HG03064 (cell line): ENCODE results near the gene PPIB.
"Not testable (repeated sequence)": the region's sequence is repeated elsewhere in the genome, so short reads cannot be mapped to it uniquely, and the experiment has no call there.

Experiments
- ATAC-seq: cut with Tn5 transposase; IDR thresholded peaks from one replicate; pipeline ENCODE4 v1.9.1; 2021; ENCODE audit warnings: low read depth; ENCODE audit not compliant: unreplicated experiment

PPIB gene

DNA sequence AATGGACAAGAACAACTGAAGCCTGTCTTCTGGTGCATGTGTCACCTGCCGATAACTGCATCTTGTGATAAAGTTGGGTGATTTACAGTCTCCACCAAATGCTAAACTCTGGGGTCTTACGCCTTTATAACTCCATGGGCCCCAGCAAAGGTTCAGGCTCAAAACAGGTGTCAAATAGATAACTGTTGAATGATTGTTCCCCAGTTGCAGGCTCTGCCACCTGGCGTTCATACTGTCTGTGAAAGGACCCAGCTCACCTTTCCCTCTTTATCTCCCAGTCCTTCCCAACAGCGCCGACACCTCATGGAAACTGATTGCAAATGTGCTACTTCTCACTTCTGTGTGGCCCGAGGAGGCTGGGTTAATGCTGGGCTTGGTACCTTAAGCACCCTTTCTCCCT is 19.5 kb downstream of the PPIB start:
- ATAC-seq = no peak

GRCh38 chr15:64141798-64142512 is 20.9 kb downstream of the PPIB start:
- no peak for ATAC-seq

- no peak for ATAC-seq
These were observed 24.4 kb downstream of the PPIB start for GRCh38 chr15:64138331-64138941.

GRCh38 chr15:64137226-64137833 is 25.5 kb downstream of the PPIB start:
- no peak for ATAC-seq

- no peak for ATAC-seq
These were observed 26.5 kb downstream of the PPIB start for GRCh38 chr15:64136347-64136746.

GRCh38 chr15:64134345-64134829 is 28.4 kb downstream of the PPIB start:
- ATAC-seq = no peak

DNA sequence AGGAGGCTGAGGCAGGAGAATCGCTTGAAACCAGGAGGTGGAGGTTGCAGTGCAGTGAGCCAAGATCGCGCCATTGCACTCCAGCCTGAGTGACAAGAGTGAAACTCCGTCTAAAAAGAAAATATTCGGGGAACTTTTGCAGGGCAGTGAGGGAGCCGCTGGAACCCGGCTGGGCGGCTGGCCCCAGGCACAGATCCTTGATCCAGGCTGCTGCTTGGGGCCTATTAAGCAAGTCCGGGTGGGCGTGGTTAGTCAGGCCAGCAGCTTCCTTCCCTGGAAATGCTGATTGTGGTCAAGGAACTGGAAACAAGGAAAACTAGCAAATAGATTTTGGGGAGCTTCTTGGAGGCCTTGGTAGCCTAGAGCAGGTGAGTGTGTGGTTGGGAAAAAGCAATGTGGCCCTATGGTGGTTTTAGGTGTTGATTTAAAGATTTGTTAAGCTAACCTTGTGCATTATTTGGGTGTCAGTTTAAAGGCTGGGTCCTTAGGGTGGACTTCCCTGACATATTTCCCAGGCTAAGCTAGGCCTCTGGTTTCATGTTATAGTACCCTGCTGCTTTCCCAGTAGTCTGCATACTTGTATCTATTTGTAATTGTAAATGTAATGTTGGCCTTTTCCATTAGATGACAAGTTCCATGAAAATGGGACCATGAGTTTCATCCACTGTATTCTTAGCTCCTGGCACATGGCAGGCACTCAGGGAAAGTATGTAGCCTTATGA is 29.0 kb downstream of the PPIB start:
- no peak for ATAC-seq

DNA sequence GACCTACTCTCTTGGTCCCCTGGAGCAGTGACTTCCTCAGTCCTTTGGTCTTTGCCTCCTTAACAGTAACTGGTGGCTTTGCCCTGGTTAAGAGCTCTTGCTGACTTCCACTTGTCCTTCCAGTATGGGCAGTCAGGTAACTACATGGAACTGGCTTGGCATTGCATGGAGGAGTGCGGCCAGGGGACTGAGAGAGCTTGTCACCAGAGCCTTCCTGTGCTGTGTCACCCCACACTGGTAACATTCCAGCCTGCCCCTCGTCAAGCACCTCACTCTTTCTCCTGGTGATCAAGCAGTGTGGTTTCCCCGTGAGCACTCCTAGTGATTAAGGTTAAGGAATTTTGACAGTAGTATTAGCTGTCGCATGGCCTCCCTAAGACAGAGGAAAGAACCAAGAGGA is 30.6 kb downstream of the PPIB start:
- ATAC-seq = no peak

DNA sequence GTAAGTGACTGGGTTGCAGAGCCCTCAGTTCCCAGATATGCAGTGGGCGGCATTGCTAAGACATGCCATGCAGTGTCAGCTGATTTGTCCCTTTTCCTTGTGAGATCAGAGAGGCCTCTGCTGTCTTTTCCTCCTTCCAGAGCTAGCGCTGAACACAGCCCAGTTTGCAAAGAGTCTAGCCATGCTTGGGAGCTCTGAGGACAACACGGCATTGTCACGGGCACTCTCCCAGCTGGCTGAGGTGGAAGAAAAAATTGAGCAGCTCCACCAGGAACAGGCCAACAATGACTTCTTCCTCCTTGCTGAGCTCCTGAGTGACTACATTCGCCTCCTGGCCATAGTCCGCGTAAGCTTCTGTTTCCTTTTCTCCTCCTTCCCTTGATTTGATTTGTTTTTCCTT is 31.3 kb downstream of the PPIB start:
- no peak for ATAC-seq

DNA sequence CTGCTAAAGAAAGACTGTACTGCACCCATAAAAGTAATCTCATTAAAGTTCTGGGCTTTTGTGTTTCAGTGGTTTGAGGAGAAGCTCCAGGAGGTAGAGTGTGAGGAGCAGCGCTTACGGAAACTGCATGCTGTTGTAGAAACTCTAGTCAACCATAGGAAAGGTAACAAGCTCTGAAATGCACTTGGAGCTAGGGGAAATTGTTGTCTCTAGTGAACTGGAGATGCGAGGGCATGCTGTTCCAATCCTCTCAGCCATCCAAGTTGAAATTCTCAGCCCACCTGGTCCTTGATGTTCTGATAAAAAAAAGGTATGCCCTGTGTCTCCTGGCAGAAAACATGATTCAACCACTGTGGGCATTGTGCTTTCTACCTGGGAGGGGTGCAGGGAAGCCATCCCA is 32.7 kb downstream of the PPIB start:
- no peak for ATAC-seq

DNA sequence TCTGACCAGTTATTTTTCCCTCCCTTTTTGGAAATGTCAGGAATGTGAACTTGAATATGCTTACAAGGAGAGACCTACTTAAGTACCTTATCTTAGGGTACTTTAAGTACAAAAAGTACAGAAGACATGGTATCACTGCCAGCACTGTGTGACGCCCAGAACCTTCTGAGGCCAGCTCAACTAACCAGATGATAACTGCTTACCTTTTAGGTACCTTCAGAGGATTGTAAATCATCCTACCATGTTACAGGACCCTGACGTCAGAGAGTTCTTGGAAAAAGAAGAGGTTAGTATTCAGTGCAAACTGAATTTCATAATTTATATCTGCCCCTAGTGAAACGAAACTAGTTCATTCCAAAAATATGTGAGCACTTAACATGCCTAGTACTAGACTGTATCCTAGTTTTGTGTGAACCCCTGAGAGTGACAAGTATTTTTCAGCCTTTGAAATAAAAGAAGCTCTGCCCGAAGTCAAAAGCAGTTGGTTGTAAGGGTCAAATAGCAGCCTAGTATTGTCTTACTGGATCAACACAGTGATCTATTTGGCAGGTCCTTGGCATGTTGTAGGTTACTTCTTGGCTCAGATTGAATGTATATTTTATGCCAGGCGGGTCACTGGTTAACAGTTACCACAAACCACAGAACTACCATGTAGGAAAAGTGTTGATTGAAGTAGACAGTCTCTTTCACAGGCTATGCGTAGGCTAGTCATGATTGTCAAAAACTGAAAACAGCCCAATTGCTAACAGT is 35.1 kb downstream of the PPIB start:
- ATAC-seq = no peak

DNA sequence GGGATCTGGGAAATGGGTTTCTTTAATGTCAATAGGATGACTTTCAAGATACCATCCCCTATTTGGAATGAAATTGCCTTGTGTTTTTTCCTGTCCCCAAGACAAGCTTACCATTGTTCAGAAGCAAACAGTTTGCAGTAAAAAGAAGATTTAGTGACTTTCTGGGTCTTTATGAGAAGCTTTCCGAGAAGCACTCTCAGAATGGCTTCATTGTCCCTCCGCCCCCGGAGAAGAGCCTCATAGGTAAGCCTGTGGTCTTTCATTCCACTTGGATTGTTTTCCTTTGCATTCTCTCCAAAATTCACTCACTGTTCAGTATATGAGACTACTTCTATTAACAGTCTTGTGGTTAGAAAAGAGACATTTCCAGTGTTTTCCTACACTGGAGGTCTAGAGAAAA is 36.8 kb downstream of the PPIB start:
- no peak for ATAC-seq

DNA sequence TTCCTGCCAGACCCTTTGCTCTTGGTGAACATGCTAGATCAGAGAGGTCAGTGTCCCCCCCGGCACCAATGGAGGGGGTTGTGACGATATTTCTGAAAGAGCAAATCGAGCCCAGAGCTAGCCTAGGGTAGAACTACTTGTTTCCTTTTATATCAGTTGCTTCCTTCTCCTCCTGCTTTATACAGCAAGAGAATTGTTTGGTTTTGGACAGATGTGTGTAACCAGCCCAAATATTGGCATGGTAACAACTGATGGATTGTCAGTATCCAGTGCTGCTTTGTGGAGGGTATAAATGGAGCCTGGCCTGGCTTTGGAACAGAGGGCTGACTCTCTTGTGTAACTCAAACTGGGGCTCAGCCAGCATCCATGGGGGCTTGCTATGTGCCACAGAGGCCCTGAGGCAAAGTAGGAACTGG is 39.9 kb downstream of the PPIB start:
- no peak for ATAC-seq

GRCh38 chr15:64122444-64122843 is 40.4 kb downstream of the PPIB start:
- ATAC-seq = no peak

DNA sequence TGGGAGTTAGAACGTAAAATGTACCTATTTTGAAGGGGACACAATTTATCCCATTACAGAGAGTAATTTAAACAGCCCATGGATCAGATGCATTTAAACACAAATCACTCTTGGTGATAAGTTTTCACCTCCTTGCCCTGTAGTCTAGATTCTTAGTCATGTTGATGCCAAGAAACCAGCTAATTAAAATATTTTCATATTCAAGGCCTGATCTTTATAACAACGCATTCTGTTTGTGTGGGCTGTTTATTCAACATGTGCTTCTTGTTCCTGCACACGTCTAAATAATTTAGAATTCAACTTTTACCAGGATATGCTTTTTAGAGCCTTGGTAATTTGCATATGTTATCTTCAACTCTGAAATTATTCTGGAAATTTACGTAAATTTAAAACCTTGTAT is 41.2 kb downstream of the PPIB start:
- ATAC-seq = no peak

DNA sequence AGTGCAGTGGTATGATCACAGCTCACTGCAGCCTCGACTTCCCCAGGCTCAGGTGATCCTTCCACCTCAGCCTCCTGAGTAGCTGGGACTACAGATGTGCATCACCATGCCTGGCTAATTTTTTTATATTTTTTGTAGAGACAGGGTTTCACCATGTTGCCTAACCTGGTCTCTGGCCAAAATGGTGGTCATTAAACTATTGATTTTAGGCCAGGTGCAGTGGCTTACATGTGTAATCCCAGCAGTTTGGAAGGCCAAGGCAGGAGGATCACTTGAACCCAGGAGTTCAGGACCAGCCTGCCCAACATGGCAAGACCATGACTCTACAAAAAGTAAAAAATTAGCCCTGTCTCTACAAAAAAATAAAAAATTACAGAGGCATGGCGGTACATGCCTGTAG is 42.5 kb downstream of the PPIB start:
- not testable (repeated sequence) for ATAC-seq

GRCh38 chr15:64117759-64118487 is 44.9 kb downstream of the PPIB start:
- ATAC-seq = no peak

DNA sequence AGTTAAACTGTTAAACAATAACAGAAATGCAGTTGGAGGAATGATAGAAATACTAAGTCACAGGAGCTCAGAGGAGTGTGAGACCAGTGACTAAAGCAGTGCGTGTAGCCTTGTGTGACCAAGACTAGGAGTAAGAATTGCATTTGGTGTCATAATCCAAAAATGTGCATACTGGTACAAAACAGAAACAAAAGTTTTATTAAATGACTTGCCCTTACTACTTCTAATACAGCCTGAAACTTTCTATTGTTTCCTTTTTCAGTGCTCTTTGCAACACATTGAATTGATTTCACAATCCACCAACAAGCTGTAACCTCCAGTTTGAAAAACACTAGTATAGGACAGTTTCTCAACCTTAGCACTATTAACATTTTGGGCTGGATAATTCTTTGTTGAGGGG is 49.9 kb downstream of the PPIB start:
- no peak for ATAC-seq

DNA sequence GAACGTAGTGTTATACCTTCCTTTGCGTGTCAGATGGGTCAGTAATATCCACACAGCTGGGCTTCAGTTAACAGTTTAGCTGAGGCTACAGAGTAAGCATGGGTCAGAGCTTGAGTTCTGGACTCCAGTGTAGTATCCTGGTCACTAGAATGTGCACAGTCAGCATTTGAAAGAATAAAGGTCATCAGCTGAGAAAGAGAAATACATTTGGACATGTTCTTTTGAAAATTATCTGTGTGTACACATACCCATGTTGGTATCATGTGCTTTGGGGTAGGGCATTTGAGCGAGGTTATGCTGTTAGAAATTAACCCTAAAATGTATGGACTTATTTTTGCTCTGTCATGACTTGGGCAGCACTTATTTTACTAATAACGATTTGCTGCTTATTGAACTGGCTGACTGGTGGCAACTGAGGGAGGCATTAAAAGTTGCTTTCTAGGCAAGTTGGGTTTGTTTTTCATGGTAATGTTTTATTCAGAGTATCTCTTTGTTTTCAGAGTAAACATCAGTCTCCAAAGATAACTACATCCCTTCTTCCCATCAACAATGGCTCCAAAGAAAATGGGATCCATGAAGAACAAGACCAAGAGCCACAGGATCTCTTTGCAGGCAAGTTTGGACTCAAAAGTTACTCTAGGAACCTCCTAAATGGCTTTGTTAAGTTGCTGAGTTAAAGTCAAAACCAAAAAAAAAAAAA is 50.6 kb downstream of the PPIB start:
- no peak for ATAC-seq
